Measurements from ENCODE around the gene ARID1A.

GRCh38 chr1:26694638-26695355 lies 1.0 kb upstream of the ARID1A start:
- TF ChIP-seq POLR2A (IDR thresholded peaks at IDR 0.05) (no peak), CTCF (IDR thresholded peaks at IDR 0.05) (no peak)
